Kidney (tissue), 14 donors: ENCODE data around the gene BMERB1. TPM values are rescaled to one million over a fixed set of nuclear protein-coding genes. Genes with fewer than 3 reads are reported as not detected.

ENCODE experiments used
- DNase-seq, 5 donors: peaks; one replicate each; pipeline ENCODE4 v3.0.0-alpha.2; 2013 to 2020
- FAIRE-seq: peaks from 2 replicates; lab custom pipeline; 2012; peaks lifted over from hg19 to GRCh38; lab: Jason Lieb, UNC
- H3K27ac ChIP-seq, 2 donors: one replicate each; pipeline ENCODE4 v1.7.0; 2013; ENCODE audit warnings: low read depth in 2 of 2, low read length in 2 of 2, inconsistent platforms in 1 of 2
- H3K27me3 ChIP-seq: one replicate; pipeline ENCODE4 v1.7.1; 2013; ENCODE audit warnings: low read length, inconsistent platforms; ENCODE audit not compliant: control insufficient read depth, insufficient read depth
- H3K36me3 ChIP-seq, 3 donors: one replicate each; pipeline versions ENCODE4 v1.7.0 to v1.7.1; 2013; ENCODE audit warnings: low read length in 3 of 3, control low read depth in 1 of 3, inconsistent platforms in 1 of 3; ENCODE audit not compliant: insufficient read depth in 3 of 3, control insufficient read depth in 2 of 3
- H3K4me1 ChIP-seq, 3 donors: one replicate each; pipeline versions ENCODE4 v1.7.0 to v1.7.1; 2013; ENCODE audit warnings: low read length in 3 of 3, inconsistent platforms in 1 of 3, low read depth in 1 of 3; ENCODE audit not compliant: control insufficient read depth in 2 of 3, insufficient read depth in 2 of 3
- H3K4me3 ChIP-seq, 3 donors: one replicate each; pipeline versions ENCODE4 v1.7.0 to v1.8.1; 2013; ENCODE audit warnings: low read length in 3 of 3, control low read depth in 1 of 3, inconsistent platforms in 1 of 3
- H3K9ac ChIP-seq, 3 donors: one replicate each; pipeline versions ENCODE4 v1.7.0 to v1.7.1; 2013; ENCODE audit warnings: low read length in 3 of 3, control low read depth in 1 of 3, inconsistent platforms in 1 of 3
- H3K9me3 ChIP-seq, 3 donors: one replicate each; pipeline versions ENCODE4 v1.7.0 to v1.7.1; 2013; ENCODE audit warnings: low read length in 3 of 3, control low read depth in 1 of 3, inconsistent platforms in 1 of 3; ENCODE audit not compliant: control insufficient read depth in 2 of 3, insufficient read depth in 1 of 3
- CTCF ChIP-seq: IDR thresholded peaks from 3 replicates; pipeline ENCODE4 v1.5.1; 2012; ENCODE audit warnings: mild to moderate bottlenecking, moderate library complexity, borderline replicate concordance; ENCODE audit not compliant: insufficient read depth; ENCODE audit errors: extremely low read depth
- intact Hi-C: fragments of 100-400 bp; cut with DNase I; formaldehyde crosslinking; loops from one replicate; pipeline ENCODE4 v1.11.1; 2022
- polyA plus RNA-seq: library from polyadenylated mRNA; stranded (reverse); fragments of 350-450 nt; fragmentation: Illumina TruSeq; extraction: RNeasy Lipid Tissue Mini Kit (QIAGEN cat#74804); gene quantifications from one replicate; pipeline ENCODE4 v1.2.3, GENCODE V29; 2014; ENCODE audit warnings: low read depth, low replicate concordance; ENCODE audit not compliant: insufficient read depth
- total RNA-seq: library from RNA; stranded (reverse); fragmentation: NEBNext Ultra II Directional; extraction: Animal tissue kit (Norgen Biotek cat#: 25700); gene quantifications from one replicate; pipeline ENCODE4 v1.2.1, GENCODE V29; 2021
- donor health status: control.
- donor health status: control.
- donor health status: control.
- donor health status: control.
- donor health status: control.
- donor health status: DM: yes; HTN: yes; CAD: no.
- donor health status: Normal renal cell carcinoma (clear cell type).

The BMERB1 gene
- total and polyA plus RNA-seq, 2 donors from 2014 or later, result 33.4 to 48.8 TPM

- Histone ChIP-seq H3K27ac (no peak overlapping the region), H3K9ac (no peak overlapping the region), H3K36me3 (no peaks in the 10 kb centered on the region), H3K4me1 (peaks cover 0 to 5% (median 5%) of the 10 kb centered on the region in 3 donors), H3K9me3 (no peaks in the 10 kb centered on the region), H3K4me3 (no peak overlapping the region), H3K27me3 (no peaks in the 10 kb centered on the region)
- intact Hi-C loops, result no loop called here
- FAIRE-seq (no peak), DNase-seq (no peak)
- no peak for TF ChIP-seq CTCF
Observed at GRCh38 chr16:15461376-15461775, 27.0 kb downstream of the BMERB1 start.

- no peak overlapping the region for H3K4me3 ChIP-seq
- no peak overlapping the region for H3K9ac ChIP-seq
- no peaks in the 10 kb centered on the region for H3K4me1 ChIP-seq
- no peak overlapping the region for H3K27ac ChIP-seq
- no peak for DNase-seq
- no peaks in the 10 kb centered on the region for H3K27me3 ChIP-seq
- TF ChIP-seq CTCF, result no peak
- intact Hi-C loops, result no loop called here
- no peak for FAIRE-seq
- H3K9me3 ChIP-seq, result no peaks in the 10 kb centered on the region
- H3K36me3 ChIP-seq, result no peaks in the 10 kb centered on the region
Observed at GRCh38 chr16:15464401-15465186, 30.2 kb downstream of the BMERB1 start.

GRCh38 chr16:15466131-15466530 is 31.7 kb downstream of the BMERB1 start:
- FAIRE-seq (no peak), DNase-seq (no peak)
- Histone ChIP-seq H3K4me1 (no peaks in the 10 kb centered on the region), H3K9me3 (no peaks in the 10 kb centered on the region), H3K36me3 (no peaks in the 10 kb centered on the region), H3K4me3 (no peak overlapping the region), H3K27me3 (no peaks in the 10 kb centered on the region), H3K9ac (no peak overlapping the region), H3K27ac (no peak overlapping the region)
- TF ChIP-seq CTCF, result no peak
- intact Hi-C loops, result no loop called here
